GM19035 (cell line): Measurements from ENCODE around the gene WWOX.

Experiments used
- ATAC-seq: cut with Tn5 transposase; IDR thresholded peaks from one replicate; pipeline ENCODE4 v1.9.1; 2021; ENCODE audit not compliant: unreplicated experiment

WWOX gene

GRCh38 chr16:78192734-78193488 is 93.5 kb downstream of the WWOX start:
- ATAC-seq = no peak

- no peak for ATAC-seq
Observed at GRCh38 chr16:78194948-78195347, 95.5 kb downstream of the WWOX start.

DNA sequence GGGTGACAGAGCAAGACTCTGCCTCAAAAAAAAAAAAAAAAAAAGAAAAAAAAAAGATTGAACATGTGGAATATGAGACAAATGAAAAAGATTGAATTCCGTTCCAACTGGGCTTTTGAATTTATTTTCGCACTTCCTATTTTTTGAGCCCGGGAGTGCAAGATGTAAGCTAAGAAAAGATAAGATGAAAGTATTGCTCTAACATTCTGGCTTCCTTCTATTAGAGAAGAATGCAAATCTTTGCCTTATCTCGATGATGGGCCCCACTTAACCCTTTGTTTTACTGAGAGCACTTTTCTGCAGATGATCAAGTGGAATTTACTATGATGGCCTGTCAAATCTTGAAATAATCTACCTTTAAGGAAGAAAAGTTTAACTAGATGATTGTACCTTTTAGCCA is 96.3 kb downstream of the WWOX start:
- ATAC-seq = no peak

GRCh38 chr16:78196502-78196901 is 97.0 kb downstream of the WWOX start:
- ATAC-seq = no peak

DNA sequence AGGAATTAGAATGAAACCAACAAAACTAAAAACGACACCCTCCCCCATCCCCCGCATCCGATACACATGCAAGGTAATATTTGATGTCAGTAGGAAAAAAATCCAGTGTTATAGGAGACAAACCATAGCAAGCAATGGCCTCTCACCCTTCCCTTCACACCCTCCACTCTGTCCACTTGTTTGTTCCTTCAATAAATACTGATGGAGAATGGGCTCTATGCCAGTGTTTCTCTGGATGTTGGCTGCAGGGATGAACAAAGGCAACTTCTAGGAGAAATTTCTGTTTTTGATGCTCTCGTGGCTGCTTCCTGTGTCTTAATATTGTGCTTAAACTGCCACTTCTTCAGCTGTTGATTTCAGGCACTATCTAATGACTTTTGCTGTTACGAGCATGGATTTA is 98.8 kb downstream of the WWOX start:
- no peak for ATAC-seq

- ATAC-seq = no peak
Observed at GRCh38 chr16:78199325-78200022, 100.0 kb downstream of the WWOX start.

DNA sequence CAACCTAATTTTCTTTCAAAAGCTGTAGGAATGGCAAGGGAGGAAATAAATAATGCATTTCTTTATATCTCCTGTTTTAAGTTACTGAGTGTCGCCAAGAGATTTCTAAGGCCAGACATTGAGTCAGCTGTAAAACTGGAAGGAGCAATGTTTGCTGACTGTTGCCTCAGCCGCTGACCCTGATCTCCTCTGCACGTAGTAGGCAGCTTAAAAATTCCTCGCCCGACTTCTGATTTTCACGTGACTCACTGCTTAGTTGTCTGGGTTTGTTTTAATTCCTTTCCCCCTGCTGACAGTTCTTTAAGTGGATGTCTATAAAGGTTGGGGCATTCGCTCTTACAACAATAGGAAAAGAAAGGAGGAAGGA is 100.6 kb downstream of the WWOX start:
- ATAC-seq = no peak

- ATAC-seq = no peak
Observed at GRCh38 chr16:78200623-78201096, 101.2 kb downstream of the WWOX start.

DNA sequence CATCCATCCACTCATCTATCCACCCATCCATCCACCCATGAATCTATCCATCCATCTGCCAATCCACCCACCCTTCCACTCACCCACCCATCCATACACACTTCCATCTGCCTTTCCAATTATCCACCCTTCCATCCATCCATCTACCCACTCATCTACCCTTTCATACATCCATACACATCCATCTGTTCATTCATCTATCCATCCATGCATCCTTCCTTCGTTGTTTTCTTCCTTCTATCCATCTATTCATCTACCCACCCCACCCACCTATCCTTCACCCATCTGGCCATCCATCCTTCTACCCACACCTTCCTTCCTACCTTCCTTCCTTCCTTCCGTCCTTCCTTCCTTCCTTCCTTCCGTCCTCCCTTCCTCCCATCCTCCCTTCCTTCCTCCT is 106.1 kb downstream of the WWOX start:
- ATAC-seq = no peak

- no peak for ATAC-seq
Observed at GRCh38 chr16:78206623-78207223, 107.3 kb downstream of the WWOX start.

DNA sequence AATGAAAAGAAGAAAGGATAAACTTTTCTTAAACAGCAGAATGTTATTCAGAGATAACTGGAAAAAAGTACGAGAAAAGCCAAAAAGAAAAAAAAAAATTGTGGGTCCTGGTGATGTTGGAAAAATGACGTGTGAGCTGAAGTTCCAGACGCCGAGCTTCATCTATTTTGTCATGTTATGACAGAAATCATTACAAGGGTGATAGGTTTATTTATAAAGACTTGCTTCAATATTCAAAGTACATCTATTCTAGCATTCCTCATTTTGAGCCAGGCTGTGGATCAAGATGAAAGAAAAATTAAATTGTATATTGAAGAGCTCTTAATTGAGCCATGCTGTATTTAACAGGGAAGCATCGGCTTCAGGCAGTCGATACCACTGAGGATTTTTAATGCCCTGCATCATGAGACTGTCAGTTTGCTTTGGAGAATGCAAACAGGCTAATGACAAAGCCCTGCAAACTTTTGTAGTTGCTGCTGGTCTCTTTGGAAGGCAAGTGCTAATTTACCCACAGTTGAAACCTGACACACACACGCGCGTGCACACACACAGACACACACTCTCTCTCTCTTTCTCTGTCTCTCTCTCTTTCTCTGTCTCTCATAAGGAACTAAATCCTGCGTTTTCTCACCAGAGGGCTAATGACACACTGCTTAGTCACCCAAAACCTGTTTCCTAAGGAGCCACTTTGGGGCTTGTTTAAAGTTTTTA is 110.7 kb downstream of the WWOX start:
- ATAC-seq = no peak

GRCh38 chr16:78211020-78211599 is 111.7 kb downstream of the WWOX start:
- ATAC-seq = no peak

DNA sequence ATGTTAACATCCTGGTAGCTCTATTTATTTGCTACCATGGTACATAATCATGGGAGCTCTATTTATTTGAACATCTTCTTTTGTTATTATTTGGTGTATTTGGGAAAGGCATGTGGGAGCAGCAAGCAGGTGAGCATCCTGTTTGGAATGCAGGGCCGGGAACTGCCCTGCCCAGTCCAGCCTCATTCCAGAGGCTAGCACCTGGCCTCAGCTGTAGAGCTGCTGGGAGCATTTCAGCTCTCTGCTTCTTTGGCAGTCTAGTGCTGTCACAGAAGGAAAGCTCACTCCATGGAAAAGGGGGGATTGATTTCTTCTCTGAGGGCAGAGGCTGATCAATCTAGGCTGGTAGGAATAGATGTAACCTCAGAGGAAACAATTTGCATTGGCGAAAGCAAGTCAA is 112.5 kb downstream of the WWOX start:
- no peak for ATAC-seq

DNA sequence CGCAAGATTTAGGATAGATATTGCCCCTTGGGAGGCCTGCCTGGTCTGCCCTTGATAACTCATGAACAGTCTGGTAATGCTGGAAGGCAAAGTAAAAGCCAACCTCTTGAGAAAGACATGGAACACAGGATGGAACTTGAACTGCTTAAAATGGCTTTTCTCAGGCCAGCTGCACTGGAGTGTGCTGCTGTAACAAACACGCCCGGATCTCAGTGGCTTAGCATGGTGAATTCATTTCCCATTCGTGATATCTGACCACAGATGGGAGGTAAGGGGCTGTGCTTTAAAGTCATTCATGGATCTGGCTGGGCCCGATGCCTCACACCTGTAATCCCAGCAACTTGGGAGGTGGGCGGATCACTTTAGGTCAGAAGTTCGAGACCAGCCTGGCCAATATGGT is 113.2 kb downstream of the WWOX start:
- no peak for ATAC-seq

DNA sequence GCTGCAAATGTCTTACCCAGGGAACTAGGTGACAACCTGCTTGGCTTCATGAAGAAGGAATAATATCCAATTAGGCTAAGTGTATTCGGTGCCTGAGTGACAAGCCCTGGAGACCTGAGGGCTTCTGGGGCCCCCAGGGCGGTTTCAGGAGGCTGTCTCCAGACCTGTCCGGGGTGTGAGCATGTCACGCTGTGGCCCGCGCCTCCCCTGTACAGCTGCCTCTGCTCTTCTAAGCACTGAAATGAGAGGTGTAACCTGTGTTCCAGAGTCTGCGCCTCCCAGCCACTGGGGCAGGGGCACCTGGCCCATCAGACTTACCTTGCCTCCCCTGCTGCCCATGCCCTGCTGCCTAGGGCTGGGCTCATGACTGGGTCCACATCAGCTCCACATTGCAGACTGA is 114.3 kb downstream of the WWOX start:
- no peak for ATAC-seq

GRCh38 chr16:78215222-78215621 is 115.8 kb downstream of the WWOX start:
- ATAC-seq = no peak

DNA sequence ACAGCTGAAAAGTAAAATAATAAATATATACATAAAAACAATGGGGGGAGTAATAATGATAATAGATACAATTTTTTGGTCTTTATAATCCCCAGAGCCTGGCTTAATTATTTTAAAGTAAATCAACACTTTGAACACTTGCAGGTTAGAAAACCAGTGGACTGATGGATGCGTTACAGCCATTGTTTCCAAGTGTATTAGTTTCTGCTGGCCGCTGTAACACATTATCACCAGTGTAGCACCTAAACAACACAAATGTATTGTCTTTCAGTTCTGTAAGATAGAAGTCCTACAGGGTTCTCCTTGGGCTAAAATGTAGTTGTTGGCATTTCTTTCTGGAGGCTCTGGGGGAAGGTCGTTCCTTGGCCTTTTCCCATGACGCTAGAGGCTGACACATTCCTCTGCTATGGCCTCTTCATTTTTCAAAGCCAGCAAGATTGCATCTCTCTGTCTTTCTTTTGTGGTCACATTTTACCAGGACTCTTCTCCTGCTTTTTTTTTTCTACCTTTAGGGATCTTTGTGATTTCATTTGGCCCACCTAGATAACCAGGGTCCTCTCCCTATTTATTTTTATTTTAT is 116.8 kb downstream of the WWOX start:
- ATAC-seq = no peak

- no peak for ATAC-seq
Observed at GRCh38 chr16:78217276-78217675, 117.8 kb downstream of the WWOX start.

GRCh38 chr16:78218279-78218678 is 118.8 kb downstream of the WWOX start:
- no peak for ATAC-seq

GRCh38 chr16:78218856-78219651 is 119.6 kb downstream of the WWOX start:
- no peak for ATAC-seq
